Stimulated activated CD8-positive, alpha-beta memory T cell treated with anti-CD3 and anti-CD28 coated beads, Interleukin-12 subunit alpha, Interleukin-12 subunit beta, amount 100 ng/mL, for 24 hours (primary cell): Measurements from ENCODE around the gene MAP3K5.
A peak's percentile ranks its signal among the peaks of the same experiment; 100 is the strongest.
"Not testable (repeated sequence)": the region's sequence is repeated elsewhere in the genome, so short reads cannot be mapped to it uniquely, and the experiment has no call there.

Source experiments
- DNase-seq: peaks from one replicate; pipeline ENCODE4 v3.0.0-alpha.2; 2020; ENCODE audit errors: extremely low read depth

Gene MAP3K5, protein sequence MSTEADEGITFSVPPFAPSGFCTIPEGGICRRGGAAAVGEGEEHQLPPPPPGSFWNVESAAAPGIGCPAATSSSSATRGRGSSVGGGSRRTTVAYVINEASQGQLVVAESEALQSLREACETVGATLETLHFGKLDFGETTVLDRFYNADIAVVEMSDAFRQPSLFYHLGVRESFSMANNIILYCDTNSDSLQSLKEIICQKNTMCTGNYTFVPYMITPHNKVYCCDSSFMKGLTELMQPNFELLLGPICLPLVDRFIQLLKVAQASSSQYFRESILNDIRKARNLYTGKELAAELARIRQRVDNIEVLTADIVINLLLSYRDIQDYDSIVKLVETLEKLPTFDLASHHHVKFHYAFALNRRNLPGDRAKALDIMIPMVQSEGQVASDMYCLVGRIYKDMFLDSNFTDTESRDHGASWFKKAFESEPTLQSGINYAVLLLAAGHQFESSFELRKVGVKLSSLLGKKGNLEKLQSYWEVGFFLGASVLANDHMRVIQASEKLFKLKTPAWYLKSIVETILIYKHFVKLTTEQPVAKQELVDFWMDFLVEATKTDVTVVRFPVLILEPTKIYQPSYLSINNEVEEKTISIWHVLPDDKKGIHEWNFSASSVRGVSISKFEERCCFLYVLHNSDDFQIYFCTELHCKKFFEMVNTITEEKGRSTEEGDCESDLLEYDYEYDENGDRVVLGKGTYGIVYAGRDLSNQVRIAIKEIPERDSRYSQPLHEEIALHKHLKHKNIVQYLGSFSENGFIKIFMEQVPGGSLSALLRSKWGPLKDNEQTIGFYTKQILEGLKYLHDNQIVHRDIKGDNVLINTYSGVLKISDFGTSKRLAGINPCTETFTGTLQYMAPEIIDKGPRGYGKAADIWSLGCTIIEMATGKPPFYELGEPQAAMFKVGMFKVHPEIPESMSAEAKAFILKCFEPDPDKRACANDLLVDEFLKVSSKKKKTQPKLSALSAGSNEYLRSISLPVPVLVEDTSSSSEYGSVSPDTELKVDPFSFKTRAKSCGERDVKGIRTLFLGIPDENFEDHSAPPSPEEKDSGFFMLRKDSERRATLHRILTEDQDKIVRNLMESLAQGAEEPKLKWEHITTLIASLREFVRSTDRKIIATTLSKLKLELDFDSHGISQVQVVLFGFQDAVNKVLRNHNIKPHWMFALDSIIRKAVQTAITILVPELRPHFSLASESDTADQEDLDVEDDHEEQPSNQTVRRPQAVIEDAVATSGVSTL (N-terminal part only)

DNA sequence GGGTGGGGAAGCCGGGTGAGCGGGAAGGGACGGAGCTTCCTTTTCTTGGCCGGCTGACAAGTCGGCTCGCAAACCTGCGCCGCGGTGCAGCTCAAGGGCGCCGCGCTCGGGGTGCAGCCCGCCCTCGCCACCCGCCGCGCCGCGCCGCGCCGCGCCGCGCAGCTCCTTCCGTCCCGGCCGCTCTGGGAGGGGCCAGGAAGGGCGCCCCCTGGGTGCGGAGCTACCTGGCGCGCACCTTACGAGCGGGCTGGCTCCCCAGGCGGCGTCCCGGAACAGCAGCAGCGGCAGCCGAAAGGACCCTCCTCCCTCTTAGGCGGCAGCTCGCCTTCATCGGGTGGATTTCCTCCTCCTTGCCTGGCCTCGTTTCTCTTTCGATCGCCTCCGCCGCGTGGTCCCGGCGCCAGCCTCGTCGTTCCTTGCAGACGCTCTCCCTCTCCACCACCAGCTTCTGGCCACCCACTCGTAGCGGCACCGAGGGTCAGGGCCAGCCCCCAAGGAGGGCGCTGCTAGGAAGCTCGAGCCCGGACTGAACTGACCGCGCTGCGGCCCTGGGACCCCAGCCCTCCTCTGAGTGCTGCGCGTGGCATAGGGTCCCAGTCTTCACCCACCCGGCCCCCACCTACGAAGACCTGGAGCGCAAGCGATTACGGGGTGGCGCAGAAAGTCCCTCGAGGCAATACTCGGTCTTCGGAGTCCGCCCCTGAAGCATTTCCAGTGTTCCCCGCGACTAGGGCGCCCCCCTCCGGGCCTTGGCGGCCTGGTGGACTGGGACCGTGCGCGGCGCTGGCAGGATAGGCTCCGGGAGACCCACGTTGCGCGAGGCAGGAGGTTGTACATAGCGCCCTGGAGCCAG lies at the start of gene MAP3K5:
Gene MAP3K5, minus strand, starts transcription at position 68 of the 853 bp plus-strand sequence. CDS start 320 bp downstream, outside the sequence.
- DNase-seq, result peak; percentile 75

DNA sequence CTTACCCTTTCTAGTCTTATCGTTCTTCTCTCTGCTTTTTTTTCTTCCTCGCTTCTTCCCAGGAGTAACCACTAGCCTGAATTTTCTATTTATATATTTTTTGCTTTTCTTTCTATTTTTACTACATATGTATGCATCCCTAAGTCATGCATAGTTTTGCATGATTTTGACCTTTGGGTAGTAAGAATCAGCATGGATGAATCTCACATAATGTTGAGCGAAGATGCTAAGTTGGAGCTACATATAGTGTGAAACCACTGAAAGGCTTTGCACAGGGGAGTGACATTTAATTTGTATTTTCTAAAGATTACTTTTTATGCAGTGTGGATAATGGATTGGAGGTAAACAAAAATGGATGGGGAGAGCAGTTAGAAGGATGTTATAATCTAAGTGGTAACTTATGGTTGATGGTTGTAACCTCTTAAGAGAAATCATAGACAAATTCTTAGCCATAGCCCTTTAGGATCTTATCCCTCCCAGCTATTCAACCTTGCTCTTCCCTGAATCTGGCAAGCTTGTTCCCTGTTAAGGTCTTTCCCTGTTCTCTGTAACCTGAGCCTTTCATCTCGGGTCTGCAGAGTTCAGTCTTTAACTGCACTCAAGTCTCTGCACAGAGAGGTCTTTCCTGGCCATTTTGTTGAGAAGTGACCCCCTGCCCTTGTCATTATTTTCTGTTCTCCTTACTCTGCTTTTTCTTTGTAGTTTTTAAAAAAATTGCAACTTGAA lies 48.2 kb upstream of the MAP3K5 start:
- no peak for DNase-seq

DNA sequence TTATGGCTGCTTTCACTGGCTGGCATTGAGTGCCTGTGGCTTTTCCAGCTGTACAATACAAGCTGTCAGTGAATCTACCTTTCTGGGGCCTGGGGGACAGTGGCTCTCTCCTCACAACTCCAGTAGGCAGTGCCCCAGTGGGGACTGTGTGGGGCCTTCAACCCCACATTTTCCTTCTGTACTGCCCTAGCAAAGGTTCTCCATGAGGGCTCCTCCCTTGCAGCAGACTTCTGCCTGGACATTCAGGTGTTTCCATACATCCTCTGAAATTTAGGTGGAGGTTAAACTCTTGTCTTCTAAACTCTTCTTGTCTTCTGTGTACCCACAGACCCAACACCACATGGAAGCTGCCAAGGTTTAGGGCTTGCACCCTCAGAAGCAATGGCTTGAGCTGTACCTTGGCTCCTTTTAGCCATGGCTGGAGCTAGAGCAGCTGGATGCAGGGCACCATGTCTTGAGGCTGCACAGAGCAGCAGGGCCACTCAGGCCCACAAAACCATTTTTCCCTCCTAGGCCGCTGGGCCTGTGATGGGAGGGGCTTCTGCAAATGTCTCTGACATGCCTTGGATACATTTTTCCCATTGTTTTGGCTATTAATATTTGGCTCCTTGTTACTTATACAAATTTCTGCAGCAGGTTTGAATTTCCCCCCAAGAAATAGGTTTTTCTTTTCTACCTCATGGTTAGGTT lies 39.7 kb upstream of the MAP3K5 start:
- no peak for DNase-seq

DNA sequence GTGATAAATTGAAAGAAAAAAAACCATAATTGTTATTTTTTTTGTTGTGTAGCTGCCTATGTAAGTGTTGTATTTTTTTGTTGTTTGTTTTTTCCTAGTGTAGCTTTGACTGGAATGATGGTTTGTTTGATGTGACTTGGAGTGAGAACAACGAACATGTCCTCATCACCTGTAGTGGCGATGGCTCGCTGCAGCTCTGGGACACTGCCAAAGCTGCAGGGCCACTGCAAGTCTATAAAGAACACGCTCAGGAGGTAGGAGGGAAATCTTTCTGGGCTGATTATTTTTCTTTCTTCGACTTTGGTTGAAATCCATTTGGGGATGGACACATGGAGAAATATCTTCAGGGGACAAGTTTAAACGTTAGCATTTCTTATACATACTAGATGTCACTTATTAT lies 33.9 kb upstream of the MAP3K5 start:
- DNase-seq, result no peak

DNA sequence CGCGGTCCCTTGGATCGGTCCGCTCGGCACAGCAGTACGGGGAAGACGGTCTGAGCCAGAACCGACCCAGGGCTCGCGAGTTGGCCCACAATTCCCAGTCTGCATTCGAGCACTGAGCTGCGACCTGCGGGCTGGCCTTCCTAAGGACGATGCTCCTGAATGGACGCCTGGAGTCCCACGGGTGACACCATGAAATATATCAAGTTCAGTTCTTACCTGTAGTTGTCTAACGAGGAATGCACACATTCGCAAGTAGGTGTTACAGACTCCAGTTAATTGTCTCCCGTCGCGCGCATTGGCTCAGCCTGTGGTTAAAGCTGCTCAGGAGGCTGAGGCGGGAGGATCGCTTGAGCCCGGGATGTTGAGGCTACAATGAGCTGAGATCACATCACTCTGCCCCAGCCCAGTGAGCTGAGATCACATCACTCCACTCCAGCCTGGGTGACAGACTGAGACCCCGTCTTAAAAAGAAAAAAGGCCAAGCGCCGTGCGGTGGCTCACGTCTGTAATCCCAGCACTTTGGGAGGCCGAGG lies 30.9 kb upstream of the MAP3K5 start:
- DNase-seq, result no peak

DNA sequence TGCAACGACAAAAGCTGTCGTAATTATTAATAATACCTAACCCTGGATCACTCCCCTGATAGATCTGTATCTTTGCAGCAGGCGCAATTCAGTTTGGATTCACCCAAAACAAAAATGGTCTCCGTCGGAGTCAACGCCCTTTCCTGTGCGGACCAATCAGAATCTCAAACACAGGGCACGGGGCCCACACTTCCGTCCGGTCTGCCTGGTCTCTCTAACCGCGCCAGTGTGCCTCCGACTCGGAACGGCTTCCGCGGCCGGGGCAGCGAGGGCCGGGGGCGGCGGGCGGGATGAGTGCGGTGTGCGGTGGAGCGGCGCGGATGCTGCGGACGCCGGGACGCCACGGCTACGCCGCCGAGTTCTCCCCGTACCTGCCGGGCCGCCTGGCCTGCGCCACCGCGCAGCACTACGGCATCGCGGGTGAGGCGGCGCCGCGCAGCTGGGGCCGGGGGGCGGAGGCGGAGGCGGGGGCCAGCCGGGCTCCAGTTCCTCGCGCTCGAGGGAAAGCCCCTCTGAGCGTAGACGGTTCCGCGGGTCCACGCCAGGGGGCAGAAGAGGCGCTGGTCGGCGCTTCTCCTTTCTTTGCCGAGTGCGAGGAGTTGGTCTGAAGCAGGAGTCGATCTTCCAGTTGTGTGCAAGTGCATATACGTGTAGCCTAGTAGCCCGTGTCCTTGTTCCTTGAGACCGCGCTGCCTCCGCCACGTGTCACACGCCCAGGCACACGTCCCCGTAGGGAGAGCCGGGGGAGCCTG lies 30.3 kb upstream of the MAP3K5 start, which contains the start of gene PEX7:
Gene PEX7, plus strand, starts transcription at position 217 of the 752 bp plus-strand sequence. Its CDS starts 74 bp downstream, at position 291.
- peak; percentile 67 for DNase-seq

DNA sequence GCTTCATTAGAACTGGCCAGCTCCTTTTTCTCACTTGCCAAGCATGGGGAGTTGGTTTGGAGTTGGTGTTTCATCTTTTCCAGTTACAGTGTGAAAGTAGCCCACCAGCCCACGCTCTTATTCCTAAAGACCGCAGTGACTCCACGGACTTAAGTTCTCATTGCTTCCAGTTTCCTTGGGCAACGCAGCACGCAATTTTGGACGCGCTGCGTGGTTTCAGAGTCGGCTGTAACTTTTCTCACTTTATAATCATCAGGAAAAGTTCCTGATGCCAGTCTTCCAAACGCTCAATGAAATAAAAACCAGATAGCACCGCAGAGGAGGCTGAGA lies 29.7 kb upstream of the MAP3K5 start:
- no peak for DNase-seq

DNA sequence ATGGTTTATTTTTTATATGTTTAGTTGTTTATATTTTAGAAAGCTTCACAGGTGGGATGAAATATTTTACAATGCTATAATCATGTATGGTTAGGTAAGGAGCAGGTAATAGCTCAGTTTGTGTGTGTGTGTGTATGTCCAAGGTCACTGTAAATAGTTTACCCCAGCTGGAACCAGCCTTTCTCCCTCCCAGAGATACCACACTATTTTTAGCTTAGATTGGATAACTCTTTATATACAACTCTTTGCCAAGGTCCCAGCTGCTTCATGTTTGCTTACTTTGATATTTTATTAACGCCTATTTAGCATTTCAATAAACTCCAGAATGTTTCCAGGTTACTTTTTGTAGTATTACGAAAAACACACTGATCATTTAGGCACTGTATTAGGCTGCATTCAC lies 28.3 kb upstream of the MAP3K5 start:
- DNase-seq, result no peak

DNA sequence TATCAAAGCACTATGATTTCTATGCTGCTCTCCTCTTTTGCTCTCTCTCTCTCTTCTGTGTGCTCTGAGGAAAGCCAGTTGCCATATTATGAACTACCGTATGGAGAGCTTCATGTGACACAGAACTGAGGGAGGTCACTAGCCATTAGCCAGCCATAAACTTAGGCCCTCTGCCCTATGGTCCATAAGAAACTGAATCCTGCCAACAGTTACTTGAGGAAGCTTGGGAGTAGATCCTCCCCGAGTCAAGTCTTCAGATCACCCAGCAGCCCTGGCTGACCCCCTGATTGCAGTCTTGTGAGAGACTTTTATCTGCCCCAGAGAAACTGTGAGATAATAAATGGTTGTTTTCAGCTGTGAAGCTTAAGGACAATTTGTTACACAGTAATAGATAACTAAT lies 24.4 kb upstream of the MAP3K5 start:
- no peak for DNase-seq

DNA sequence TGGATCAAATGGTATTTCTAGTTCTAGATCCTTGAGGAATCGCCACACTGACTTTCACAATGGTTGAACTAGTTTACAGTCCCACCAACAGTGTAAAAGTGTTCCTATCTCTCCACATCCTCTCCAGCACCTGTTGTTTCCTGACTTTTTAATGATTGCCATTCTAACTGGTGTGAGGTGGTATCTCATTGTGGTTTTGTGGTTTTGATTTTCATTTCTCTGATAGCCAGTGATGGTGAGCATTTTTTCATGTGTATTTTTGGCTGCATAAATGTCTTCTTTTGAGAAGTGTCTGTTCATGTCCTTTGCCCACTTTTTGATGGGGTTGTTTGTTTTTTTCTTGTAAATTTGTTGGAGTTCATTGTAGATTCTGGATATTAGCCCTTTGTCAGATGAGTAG lies 23.3 kb upstream of the MAP3K5 start:
- not testable (repeated sequence) for DNase-seq

DNA sequence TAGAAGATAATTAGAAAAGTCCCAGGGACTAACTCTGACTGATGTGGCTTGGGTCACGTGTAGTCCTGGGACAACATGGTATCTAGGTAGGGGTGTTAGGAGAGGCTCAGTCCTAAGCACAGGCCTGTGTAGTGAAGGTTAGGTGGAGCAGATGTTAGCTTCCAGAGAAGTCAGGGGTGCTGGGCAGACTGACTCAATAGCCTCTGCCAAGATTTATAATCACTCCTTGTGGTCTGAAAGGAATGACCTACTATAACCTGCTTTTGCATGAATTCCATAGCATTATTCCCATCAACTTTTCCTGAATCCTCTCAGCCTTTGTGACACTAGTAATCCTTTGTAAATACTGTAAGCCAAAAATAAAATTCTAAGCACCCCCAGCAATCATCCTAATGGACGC lies 19.9 kb upstream of the MAP3K5 start:
- DNase-seq, result no peak

DNA sequence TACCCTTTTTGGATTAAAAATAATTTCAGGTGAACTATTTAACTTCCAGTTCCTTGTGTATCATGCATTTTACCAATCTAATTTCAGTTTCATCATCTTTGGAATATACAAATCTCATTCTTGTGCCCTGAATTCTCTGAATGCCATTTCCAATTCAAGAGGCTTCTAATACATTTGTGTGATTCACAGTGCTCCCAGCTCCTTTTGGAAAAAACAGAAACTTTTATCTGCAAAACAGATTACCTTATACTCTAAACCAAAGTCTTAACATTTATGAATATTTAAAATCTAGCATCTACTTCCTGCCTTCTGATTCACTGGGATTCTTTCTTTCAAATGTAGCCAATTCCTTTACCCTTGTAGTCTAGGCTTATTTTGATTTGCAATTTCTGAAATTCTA lies 19.0 kb upstream of the MAP3K5 start:
- no peak for DNase-seq

DNA sequence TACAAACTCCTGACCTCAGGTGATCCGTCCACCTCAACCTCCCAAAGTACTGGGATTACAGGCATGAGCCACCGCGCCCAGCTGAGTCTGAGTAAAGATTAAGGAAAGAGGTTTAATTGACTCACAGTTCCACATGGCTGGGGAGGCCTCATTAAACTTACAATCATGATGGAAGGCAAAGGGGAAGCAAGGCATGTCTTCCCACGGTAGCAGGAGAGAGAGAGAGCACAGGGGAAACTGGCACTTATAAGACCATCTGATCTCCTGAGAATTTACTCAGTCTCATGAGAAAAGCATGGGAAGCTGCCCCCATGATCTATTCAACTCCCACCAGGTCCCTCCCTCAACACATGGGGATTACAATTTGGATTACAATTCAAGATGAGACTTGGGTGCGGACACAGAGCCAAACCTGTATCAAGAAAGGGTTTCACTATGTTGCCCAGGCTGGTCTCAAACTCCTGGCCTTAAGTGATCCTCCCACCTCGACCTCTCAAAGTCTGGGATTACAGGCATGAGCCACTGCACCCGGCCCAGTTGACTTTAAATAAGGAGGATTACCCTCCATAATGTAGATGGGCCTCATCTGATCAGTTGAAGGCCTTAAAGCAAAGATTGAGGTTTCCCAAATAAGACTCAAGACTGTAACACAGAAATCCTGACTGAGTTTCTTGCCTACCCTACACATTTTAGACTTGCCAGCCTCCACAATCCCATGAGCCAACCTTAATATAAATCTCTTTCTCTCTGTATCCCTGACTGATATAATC lies 17.0 kb upstream of the MAP3K5 start:
- no peak for DNase-seq

DNA sequence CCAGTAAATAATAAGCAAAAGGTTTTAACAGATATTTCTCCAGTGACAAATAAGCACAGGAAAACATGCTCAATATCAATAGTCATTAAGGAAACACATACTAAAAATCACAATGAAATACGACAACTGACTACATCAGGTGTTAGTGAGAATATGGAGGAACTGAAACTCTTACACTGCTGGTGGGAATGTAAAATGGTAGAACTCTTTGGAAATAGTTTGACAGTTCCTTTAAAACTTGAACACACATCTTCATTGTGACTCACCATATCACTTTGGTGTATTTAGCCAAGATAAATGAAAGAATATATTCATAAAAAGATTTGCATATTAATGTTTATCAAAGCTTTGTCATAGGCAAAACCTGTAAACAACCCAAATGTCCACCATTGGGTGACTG lies 11.3 kb upstream of the MAP3K5 start:
- DNase-seq, result no peak

DNA sequence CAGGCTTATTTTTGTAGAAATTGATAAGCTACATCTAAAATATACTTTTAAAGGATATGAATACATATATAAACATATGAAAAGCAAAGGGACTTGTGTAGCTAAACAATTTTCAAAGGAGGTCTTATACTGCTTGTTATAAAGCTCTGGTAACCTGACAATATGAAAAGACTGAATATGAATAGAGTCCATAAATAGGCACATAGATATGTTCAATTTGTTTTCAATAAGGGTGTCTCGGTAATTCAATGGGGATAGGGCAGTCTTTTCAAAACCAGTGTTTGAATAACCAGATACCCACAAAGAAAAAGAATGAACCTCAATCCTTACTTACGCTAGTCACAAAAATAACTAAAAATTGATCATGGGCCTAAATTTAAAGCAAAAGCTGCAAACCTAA lies 9.3 kb upstream of the MAP3K5 start:
- DNase-seq, result no peak

DNA sequence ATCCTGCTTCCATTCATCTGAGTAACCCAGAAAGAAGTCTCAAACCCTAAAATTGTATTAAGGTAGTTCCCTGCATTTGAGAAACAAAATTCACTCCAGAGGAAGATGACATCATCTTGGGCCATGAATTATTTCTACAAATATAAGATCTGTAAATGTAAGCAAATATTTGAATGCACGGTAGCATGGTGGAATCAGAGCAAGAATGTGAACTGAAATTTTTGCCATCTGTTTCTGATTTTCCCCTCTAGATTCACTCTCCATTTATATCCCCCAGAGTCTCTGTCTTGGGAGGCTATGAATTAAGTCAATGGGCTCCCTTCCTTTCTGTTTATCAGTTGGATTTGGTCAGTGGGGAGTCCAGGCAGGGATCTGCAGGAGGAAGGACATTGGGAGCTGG lies 5.8 kb upstream of the MAP3K5 start:
- DNase-seq, result no peak

DNA sequence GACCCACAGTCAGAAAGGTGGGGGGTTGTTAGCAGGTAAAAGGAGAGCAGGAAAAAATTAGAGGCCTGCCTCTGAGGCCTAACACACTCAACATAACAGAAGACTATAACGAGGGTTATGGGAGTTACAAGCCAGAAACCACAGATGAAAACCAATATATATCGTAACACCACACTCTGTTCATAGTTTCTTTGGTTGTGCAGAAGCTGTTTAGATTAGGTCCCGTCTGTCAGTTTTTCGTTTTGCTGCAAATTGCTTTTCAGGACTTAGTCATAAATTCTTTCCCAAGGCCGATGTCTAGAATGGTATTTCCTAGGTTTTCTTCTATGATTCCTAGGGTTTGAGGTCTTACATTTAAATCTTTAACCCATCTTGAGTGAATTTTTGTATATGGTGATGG lies 3.7 kb upstream of the MAP3K5 start:
- no peak for DNase-seq

DNA sequence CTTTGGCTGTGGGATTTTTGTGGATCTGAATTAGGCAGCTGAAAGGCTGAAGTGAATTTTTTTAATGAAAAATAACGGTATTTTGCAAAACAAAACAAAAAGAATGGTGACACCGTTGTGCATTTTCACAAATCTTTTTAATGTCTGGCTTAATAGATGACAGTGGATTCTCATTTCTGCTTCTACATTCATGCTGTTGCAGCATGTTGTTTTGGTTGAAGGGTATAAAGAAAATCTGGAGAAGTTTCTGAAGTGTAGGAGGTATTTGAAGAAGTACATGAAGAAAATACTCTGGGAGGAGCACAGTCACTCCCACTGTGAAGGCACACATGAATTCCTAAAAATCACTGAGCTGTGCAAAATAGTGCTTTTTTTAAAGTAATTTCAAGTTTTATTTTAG lies 3.1 kb upstream of the MAP3K5 start:
- no peak for DNase-seq
